ENCODE measurements around the gene MACROH2A1.

The MACROH2A1 gene

DNA sequence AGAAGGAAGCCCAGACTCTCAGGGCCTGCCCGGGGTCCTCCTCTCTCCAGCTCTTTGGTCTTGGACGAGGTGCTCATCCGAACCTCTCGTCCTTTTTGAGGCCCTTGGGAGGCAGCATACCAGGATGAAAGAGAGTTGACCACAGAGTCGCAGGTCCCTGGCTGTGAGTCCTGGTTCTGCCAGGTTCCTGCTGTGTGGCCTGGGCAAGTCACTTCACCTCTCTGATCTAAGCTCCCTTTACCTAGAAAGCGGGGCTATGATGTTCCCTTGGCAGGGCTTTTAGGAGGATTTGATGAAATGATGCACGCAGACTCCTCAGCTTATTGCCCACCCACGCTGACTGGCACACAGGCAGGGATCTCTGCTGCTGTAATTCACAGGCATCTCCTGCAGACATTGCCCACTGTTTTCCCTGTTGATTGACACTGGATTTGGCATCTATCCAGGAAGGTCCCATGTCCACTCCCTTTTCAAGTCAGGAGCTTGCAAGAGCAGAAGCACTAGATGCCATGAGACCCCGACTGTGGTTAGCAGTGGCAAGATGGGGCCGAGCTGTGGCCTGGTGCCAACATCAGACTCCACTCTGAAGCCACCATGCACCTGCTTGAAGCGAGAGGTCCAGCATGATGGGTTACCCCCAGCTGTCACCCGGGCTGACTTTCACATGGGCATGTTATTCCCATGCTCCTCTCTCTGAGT, 71.5 kb downstream of the MACROH2A1 start:
- Histone ChIP-seq H3K4me1 (ENCODE audit: control insufficient read depth, low read length) (no peaks in the 10 kb centered on the region), H3K27ac (ENCODE audit: low read depth, low read length) (no peak overlapping the region), H3F3A (ENCODE audit: control insufficient read depth, insufficient read depth) (no peaks in the 10 kb centered on the region)

DNA sequence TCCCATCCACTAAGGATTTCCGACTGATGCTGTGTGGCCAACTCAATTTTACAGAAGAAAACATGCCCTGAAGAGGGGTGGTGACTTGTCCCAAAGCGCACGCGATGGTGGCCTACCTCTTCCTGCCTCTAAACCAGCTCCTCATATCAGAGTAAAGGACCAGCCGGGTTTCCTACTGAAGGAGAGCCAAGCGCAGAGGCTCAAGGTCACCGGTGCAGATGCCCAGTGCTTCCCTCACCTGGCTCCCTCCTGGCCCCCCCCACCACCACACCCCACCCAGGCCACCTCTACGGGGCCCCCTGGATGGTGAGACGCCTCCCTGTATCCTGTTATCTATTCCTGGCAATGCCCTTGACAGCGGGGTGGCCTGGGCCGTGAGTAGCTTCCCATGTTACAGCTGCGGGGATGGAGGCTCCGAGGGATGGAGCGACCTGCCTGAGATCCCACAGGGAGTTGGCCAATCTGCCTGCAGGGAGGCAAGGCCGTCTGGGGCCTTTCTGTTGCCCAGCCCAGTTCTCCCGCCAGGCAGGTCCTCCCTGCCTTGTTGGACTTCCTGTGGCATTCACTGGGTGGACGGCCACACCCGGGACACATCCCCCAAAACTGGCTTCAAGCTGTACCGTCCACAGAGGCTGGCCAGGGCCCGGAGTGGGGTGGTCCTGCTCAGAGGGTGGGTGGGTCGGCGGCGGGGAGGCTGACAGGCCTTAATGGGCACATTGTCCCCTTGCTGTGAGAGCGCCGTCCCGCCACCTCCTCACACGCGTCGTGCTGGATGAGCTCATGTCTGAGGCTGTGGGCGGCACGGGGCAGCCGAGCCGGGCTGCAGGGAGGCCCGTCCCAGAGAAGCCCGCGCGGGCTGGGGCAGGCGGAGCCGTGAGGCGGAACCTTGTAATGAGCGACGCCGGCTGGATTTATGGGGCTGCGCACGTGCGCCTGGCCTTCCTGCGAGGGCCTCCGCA, 72.5 kb downstream of the MACROH2A1 start:
- H3K4me3 ChIP-seq (ENCODE audit: low read length): no peak overlapping the region
- H3K36me3 ChIP-seq (ENCODE audit: control insufficient read depth, low read length): peaks cover 5% of the 10 kb centered on the region
- H4K20me1 ChIP-seq (ENCODE audit: control insufficient read depth, insufficient read depth, low read depth, low read length): no peaks in the 10 kb centered on the region
- no peak overlapping the region for H3K27ac ChIP-seq (ENCODE audit: low read depth, low read length)
- no peaks in the 10 kb centered on the region for H3K79me2 ChIP-seq (ENCODE audit: control insufficient read depth, low read length)
- H3K27me3 ChIP-seq (ENCODE audit: control insufficient read depth, low read length): no peaks in the 10 kb centered on the region
- no peaks in the 10 kb centered on the region for H3F3A ChIP-seq (ENCODE audit: control insufficient read depth, insufficient read depth)
- no peak overlapping the region for H3K4me2 ChIP-seq (ENCODE audit: low read length)
- no peaks in the 10 kb centered on the region for H3K4me1 ChIP-seq (ENCODE audit: control insufficient read depth, low read length)
- H3K9me3 ChIP-seq (ENCODE audit: control insufficient read depth, insufficient read depth, low read length): no peaks in the 10 kb centered on the region
- TF ChIP-seq EZH2phosphoT487 (IDR thresholded peaks at IDR 0.05; ENCODE audit: borderline replicate concordance, low read length): no peak
- TF ChIP-seq, protein P1, sequence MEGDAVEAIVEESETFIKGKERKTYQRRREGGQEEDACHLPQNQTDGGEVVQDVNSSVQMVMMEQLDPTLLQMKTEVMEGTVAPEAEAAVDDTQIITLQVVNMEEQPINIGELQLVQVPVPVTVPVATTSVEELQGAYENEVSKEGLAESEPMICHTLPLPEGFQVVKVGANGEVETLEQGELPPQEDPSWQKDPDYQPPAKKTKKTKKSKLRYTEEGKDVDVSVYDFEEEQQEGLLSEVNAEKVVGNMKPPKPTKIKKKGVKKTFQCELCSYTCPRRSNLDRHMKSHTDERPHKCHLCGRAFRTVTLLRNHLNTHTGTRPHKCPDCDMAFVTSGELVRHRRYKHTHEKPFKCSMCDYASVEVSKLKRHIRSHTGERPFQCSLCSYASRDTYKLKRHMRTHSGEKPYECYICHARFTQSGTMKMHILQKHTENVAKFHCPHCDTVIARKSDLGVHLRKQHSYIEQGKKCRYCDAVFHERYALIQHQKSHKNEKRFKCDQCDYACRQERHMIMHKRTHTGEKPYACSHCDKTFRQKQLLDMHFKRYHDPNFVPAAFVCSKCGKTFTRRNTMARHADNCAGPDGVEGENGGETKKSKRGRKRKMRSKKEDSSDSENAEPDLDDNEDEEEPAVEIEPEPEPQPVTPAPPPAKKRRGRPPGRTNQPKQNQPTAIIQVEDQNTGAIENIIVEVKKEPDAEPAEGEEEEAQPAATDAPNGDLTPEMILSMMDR (IDR thresholded peaks at IDR 0.05; ENCODE audit: low read depth, low read length, poor library complexity, severe bottlenecking): no peak
- H3K9me2 ChIP-seq (replicated peaks; ENCODE audit: control insufficient read depth, low read length): no peaks in the 10 kb centered on the region

More for the DNA sequence above, 71.5 kb downstream of the MACROH2A1 start:
- no peak overlapping the region for H3K4me3 ChIP-seq (ENCODE audit: low read length)
- H3K27me3 ChIP-seq (ENCODE audit: control insufficient read depth, low read length): no peaks in the 10 kb centered on the region
- no peaks in the 10 kb centered on the region for H3K79me2 ChIP-seq (ENCODE audit: control insufficient read depth, low read length)
- no peaks in the 10 kb centered on the region for H3K9me2 ChIP-seq (replicated peaks; ENCODE audit: control insufficient read depth, low read length)
- no peak for TF ChIP-seq EZH2phosphoT487 (IDR thresholded peaks at IDR 0.05; ENCODE audit: borderline replicate concordance, low read length)
- H4K20me1 ChIP-seq (ENCODE audit: control insufficient read depth, insufficient read depth, low read depth, low read length): no peaks in the 10 kb centered on the region
- H3K4me2 ChIP-seq (ENCODE audit: low read length): no peak overlapping the region
- no peaks in the 10 kb centered on the region for H3K9me3 ChIP-seq (ENCODE audit: control insufficient read depth, insufficient read depth, low read length)
- peaks cover 14% of the 10 kb centered on the region for H3K36me3 ChIP-seq (ENCODE audit: control insufficient read depth, low read length)

DNA sequence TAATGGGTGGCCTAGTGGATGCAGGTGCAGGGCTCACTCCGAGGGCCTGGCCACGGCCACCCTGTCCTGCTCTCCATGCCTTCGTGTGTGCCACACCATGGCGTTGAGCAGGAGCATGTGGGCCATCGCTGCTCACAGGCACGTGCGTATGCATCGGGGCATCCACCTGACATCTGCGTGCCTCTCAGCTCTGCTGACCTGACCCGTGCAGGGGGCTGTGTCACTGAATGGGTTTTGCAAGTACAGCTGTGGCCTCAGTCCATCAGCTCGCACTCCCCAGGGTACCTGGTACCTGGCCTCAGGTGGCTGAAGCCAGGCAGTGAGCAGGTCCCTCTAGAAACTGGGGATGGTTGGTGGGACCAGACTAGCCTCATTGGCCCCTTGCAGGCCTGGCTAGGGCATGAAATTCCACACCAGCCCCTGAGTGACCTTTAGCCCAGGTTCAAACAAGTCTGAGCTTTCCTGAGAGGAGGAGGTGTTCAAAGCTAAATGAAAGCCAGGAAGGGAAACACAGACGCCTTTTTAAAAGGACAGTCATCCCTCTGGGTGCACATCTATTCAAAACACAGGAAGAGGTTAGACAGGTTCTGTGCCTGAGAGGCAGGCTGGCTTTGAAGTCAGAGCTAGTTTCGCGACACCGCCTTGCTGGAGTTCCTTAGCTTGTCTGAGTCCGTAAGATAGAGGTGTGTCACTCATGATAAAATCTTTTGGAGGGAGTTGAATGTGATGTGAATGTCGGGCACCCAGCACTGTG, 74.0 kb downstream of the MACROH2A1 start:
- Histone ChIP-seq H3K4me2 (ENCODE audit: low read length) (no peak overlapping the region), H3K4me1 (ENCODE audit: control insufficient read depth, low read length) (no peaks in the 10 kb centered on the region), H3K9me2 (replicated peaks; ENCODE audit: control insufficient read depth, low read length) (no peaks in the 10 kb centered on the region)

More for the DNA sequence above, 74.0 kb downstream of the MACROH2A1 start:
- TF ChIP-seq EZH2phosphoT487 (IDR thresholded peaks at IDR 0.05; ENCODE audit: borderline replicate concordance, low read length): no peak
- TF ChIP-seq, protein P1 (IDR thresholded peaks at IDR 0.05; ENCODE audit: low read depth, low read length, poor library complexity, severe bottlenecking): no peak
- H3K9me3 ChIP-seq (ENCODE audit: control insufficient read depth, insufficient read depth, low read length): no peaks in the 10 kb centered on the region
- H3K79me2 ChIP-seq (ENCODE audit: control insufficient read depth, low read length): no peaks in the 10 kb centered on the region
- H3K27ac ChIP-seq (ENCODE audit: low read depth, low read length): no peak overlapping the region
- H3K27me3 ChIP-seq (ENCODE audit: control insufficient read depth, low read length): no peaks in the 10 kb centered on the region
- no peaks in the 10 kb centered on the region for H4K20me1 ChIP-seq (ENCODE audit: control insufficient read depth, insufficient read depth, low read depth, low read length)
- no peak overlapping the region for H3K4me3 ChIP-seq (ENCODE audit: low read length)
- no peaks in the 10 kb centered on the region for H3K36me3 ChIP-seq (ENCODE audit: control insufficient read depth, low read length)
- H3F3A ChIP-seq (ENCODE audit: control insufficient read depth, insufficient read depth): no peaks in the 10 kb centered on the region
